GM06990 (cell line): Measurements from ENCODE around the gene MAPK14.

Experiments
- DNase-seq: peaks from one replicate; pipeline ENCODE4 v3.0.0-alpha.2; 2011; ENCODE audit not compliant: insufficient read length; ENCODE audit errors: extremely low read depth
- H3K27me3 ChIP-seq: replicated peaks from 2 replicates; pipeline ENCODE4 v1.6.0; 2011; ENCODE audit warnings: low read length; ENCODE audit not compliant: control insufficient read depth, insufficient read depth
- H3K36me3 ChIP-seq: 2 replicates; pipeline ENCODE4 v1.5.1; 2011; ENCODE audit warnings: low read length; ENCODE audit not compliant: control insufficient read depth, insufficient read depth
- H3K4me3 ChIP-seq: replicated peaks from 2 replicates; pipeline ENCODE4 v1.5.1; 2011; ENCODE audit warnings: low read depth, mild to moderate bottlenecking, control low read depth, low read length
- TF ChIP-seq, protein P1 (sequence below): IDR thresholded peaks from 2 replicates; pipeline ENCODE4 v1.5.1; 2011; ENCODE audit warnings: low read length, control low read depth, mild to moderate bottlenecking, inconsistent platforms; ENCODE audit not compliant: insufficient read depth, poor library complexity, severe bottlenecking

MAPK14 gene

DNA sequence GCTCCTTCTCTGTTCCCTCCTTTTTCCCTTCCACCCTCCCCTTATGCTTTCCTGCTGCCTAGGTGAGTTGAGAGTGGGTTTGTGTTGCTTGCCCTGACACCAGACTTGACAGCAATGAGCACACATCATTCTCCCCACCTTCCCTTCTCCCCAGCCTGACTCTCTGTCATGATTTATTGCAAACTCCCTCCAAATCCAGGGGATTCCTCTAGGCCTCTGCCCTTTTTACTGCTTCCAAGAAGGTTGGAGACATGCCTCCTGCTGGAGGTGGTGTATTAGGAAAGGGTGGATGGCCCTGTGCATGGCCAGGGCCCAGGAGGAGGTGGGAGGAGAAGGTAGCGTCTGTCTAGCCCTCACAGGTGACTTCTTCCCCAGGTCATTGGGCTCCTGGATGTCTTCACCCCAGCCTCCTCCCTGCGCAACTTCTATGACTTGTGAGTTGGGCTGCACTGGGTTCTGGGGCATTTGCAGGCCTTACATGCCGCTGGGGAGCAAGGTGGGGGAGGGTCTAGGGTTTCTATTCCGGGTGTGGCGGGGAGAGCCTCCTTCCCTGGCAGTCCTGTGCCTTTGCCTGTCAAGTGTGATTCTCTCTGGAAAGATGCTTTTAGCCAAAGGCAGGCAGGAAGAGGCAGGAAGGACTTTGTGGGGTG is 104.8 kb downstream of the MAPK14 start:
- H3K27me3 ChIP-seq = no peaks in the 10 kb centered on the region; the same call in 1 of the 2 replicates
- no peak overlapping the region for H3K4me3 ChIP-seq
- no peaks in the 10 kb centered on the region for H3K36me3 ChIP-seq
- DNase-seq = no peak
- TF ChIP-seq, protein P1, sequence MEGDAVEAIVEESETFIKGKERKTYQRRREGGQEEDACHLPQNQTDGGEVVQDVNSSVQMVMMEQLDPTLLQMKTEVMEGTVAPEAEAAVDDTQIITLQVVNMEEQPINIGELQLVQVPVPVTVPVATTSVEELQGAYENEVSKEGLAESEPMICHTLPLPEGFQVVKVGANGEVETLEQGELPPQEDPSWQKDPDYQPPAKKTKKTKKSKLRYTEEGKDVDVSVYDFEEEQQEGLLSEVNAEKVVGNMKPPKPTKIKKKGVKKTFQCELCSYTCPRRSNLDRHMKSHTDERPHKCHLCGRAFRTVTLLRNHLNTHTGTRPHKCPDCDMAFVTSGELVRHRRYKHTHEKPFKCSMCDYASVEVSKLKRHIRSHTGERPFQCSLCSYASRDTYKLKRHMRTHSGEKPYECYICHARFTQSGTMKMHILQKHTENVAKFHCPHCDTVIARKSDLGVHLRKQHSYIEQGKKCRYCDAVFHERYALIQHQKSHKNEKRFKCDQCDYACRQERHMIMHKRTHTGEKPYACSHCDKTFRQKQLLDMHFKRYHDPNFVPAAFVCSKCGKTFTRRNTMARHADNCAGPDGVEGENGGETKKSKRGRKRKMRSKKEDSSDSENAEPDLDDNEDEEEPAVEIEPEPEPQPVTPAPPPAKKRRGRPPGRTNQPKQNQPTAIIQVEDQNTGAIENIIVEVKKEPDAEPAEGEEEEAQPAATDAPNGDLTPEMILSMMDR = no peak

DNA sequence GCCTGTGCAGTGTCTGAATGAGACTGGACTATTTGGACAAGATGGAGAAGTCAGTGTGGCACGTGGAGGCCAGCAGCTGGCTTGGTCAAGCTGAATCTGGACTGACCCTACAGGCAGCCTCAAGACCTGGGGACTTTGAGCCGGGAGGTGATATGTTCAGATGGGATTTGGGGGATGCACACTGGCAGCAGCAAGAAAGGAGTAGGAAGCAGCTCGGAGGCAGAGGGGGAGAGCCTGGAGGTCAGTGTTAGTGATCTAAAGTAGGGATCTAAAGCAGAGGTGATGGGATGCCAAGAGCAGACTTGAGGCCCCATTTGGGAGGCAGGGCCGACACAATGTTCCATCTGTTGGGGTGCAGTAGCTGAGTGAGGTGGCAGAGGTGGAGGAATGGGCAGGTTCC is 105.5 kb downstream of the MAPK14 start:
- Histone ChIP-seq H3K27me3 (no peaks in the 10 kb centered on the region; the same call in 1 of the 2 replicates), H3K4me3 (no peak overlapping the region), H3K36me3 (no peaks in the 10 kb centered on the region)
- TF ChIP-seq, protein P1 = no peak
- DNase-seq = no peak

DNA sequence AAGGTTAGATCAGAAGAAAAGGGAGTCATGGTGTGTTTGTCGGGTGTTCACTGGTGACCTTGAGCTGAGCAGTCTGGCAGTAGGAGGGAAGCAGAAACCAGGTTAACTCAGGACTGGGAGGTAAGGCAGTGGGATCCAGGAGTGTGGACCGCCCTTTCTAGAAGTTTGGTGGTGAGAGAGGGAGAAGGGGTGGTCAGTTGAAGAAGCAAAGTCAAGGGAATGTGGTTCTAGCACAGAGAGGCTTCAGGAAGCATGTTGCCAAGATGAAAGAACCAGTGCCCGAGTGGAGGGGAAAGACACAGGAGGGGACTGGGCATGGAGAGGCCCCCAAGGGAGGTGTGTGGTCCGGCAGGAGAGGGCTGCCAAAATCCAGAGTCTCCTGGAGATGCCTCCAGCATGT is 106.3 kb downstream of the MAPK14 start:
- Histone ChIP-seq H3K4me3 (no peak overlapping the region), H3K27me3 (no peaks in the 10 kb centered on the region; the same call in 1 of the 2 replicates), H3K36me3 (no peaks in the 10 kb centered on the region; the same call in 1 of the 2 replicates)
- no peak for DNase-seq
- TF ChIP-seq, protein P1 = no peak

DNA sequence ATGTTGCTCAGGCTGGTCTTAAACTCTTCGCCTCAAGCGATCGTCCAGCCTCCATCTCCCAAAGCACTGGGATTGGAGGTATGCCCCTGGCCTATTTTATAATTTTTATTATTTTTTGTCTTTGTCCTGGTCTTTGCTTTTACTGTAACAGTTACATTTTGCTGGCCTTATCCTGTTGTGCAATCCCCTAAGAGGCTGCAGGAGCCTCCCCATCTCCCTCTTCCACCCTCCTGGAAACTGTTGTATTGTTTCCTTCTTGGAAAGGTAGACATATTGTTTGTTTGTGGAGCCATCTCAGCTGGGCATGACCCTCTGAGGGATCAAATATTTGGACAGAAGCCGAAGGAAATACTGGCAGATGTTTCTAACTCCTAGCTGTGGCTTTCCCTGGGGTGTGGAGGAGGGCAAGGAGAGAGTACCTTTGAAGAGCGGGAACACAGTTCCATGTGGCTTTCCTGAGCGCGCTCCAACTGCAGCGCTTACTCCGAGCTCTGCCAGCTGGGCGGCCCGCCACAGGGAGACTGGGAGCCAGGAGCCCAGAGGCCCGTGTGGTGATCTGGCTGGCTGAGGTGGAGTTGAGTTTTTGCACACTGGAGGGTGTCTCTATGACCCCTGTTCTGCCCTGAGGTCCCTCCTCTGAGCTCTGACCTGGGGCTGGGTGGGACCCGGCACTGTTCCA is 107.6 kb downstream of the MAPK14 start:
- no peak overlapping the region for H3K4me3 ChIP-seq
- no peak for DNase-seq
- H3K36me3 ChIP-seq = no peaks in the 10 kb centered on the region; the same call in 1 of the 2 replicates
- no peaks in the 10 kb centered on the region; the same call in 1 of the 2 replicates for H3K27me3 ChIP-seq
- TF ChIP-seq, protein P1 = no peak

DNA sequence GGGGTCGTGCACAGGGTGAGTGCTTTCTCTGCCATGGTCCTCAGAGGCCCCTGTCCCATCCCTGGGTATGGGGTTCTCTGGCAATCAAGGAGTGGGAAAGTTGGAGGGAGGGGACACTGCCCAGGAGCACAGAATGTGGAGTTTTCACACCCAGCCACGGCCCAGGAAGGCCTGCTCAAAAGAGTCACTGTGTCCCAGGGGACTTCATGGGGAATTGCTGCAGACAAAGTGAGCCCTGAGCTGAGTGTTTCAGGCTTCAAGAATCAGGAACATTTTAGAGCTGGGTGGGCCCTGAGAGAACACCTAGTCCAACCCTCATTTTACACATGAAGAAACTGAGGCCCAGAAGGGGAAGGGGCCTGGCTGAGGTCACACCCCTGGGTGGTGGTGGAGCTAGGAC is 108.4 kb downstream of the MAPK14 start:
- no peak for DNase-seq
- Histone ChIP-seq H3K36me3 (no peaks in the 10 kb centered on the region; the same call in 1 of the 2 replicates), H3K27me3 (no peaks in the 10 kb centered on the region), H3K4me3 (no peak overlapping the region)
- TF ChIP-seq, protein P1 = no peak
